ENCODE data around the gene GUCY1A2. TPM values are rescaled to one million over a fixed set of nuclear protein-coding genes. Genes with fewer than 3 reads are reported as not detected.

GUCY1A2 gene
- total and polyA plus RNA-seq, 2 donors (not counting 3 experiments of a cell fraction or from before 2014, with no cell fraction given): 0.02 to 0.03 TPM

DNA sequence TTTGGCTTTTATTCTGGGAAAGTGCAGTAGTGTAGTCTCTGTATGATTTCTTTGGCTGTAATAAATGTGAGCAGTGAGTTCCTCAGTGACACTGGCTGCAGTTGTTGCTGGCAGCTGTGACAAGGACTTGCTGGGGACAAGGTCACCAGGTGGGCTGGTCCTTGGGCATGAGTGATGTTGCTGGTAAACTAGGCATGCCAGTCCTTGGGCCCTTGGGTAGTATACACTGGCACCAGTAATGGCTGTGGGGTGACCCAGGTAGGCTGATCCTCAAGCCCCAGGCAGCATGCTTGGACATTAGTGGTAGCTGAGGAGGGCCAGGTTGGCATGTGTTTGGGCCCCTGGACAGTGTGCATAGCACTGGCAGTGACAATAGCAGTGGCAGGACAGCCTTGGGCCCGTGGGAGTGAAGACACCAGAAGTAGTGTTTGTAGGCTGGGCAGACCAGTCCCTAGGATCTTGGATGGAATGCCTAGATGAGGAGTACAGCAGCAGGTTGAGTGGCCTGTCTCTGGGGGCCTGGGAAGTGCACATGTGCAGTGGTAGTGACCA lies 164.3 kb downstream of the GUCY1A2 start:
- intact Hi-C loops (cut with micrococcal nuclease): no loop called here
- BruUV-seq (replicated peaks): no TSS peak
- TF ChIP-seq, protein P1, sequence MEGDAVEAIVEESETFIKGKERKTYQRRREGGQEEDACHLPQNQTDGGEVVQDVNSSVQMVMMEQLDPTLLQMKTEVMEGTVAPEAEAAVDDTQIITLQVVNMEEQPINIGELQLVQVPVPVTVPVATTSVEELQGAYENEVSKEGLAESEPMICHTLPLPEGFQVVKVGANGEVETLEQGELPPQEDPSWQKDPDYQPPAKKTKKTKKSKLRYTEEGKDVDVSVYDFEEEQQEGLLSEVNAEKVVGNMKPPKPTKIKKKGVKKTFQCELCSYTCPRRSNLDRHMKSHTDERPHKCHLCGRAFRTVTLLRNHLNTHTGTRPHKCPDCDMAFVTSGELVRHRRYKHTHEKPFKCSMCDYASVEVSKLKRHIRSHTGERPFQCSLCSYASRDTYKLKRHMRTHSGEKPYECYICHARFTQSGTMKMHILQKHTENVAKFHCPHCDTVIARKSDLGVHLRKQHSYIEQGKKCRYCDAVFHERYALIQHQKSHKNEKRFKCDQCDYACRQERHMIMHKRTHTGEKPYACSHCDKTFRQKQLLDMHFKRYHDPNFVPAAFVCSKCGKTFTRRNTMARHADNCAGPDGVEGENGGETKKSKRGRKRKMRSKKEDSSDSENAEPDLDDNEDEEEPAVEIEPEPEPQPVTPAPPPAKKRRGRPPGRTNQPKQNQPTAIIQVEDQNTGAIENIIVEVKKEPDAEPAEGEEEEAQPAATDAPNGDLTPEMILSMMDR (IDR thresholded peaks at IDR 0.05; ENCODE audit: extremely low read depth in 1 of 2, insufficient read depth in 1 of 2, low read depth in 1 of 2, low read length in 2 of 2): no peak
- Histone ChIP-seq H3K9me3 (replicated peaks; ENCODE audit: control insufficient read depth, insufficient read depth, low read length) (peaks cover 2% of the 10 kb centered on the region), H4K20me1 (replicated peaks; ENCODE audit: control insufficient read depth, extremely low read depth, insufficient read depth, low read length) (no peaks in the 10 kb centered on the region), H3K4me2 (ENCODE audit: insufficient read depth, low read length) (no peak overlapping the region), H3K9me1 (replicated peaks; ENCODE audit: control insufficient read depth, extremely low read depth, insufficient read depth, low read length) (no peaks in the 10 kb centered on the region), H2AFZ (ENCODE audit: low read depth, low read length) (no peak overlapping the region), H3K9ac (replicated peaks; ENCODE audit: extremely low read depth, insufficient read depth, low read length) (no peak overlapping the region), H3K4me1 (ENCODE audit: control insufficient read depth, extremely low read depth, insufficient read depth, low read length) (no peaks in the 10 kb centered on the region), H3K4me3 (replicated peaks in 1 of 3; ENCODE audit: insufficient read depth in 1 of 3, low read depth in 1 of 3, low read length in 3 of 3) (no peak overlapping the region), H3K27ac (ENCODE audit: insufficient read depth, low read depth, low read length) (no peak overlapping the region), H3K27me3 (ENCODE audit: control insufficient read depth in 2 of 2, insufficient read depth in 2 of 2, low read length in 2 of 2) (no peaks in the 10 kb centered on the region), H3K79me2 (ENCODE audit: control insufficient read depth, insufficient read depth, low read length) (no peaks in the 10 kb centered on the region), H3K36me3 (ENCODE audit: control insufficient read depth in 2 of 2, extremely low read depth in 1 of 2, insufficient read depth in 2 of 2, low read length in 2 of 2) (no peaks in the 10 kb centered on the region)
- no peak for FAIRE-seq
- dilution Hi-C loops (cut with MboI; ENCODE audit: extremely low pct_ligation_motif_present, low sequenced_read_pairs): no loop called here
- CTCF ChIA-PET: no interaction called here
- POLR2A ChIA-PET: no interaction called here
- no peak for DNase-seq (ENCODE audit: low read depth, low spot score)

- intact Hi-C loops (cut with micrococcal nuclease) (no loop called here), dilution Hi-C loops (cut with MboI; ENCODE audit: extremely low pct_ligation_motif_present, low sequenced_read_pairs) (no loop called here)
- no peaks in the 10 kb centered on the region for H3K36me3 ChIP-seq (ENCODE audit: control insufficient read depth in 2 of 2, extremely low read depth in 1 of 2, insufficient read depth in 2 of 2, low read length in 2 of 2)
- BruUV-seq (replicated peaks): no TSS peak
- no peak overlapping the region for H3K4me3 ChIP-seq (replicated peaks in 1 of 3; ENCODE audit: insufficient read depth in 1 of 3, low read depth in 1 of 3, low read length in 3 of 3)
- CTCF ChIA-PET: no interaction called here
- H3K9ac ChIP-seq (replicated peaks; ENCODE audit: extremely low read depth, insufficient read depth, low read length): no peak overlapping the region
- no peaks in the 10 kb centered on the region for H3K9me1 ChIP-seq (replicated peaks; ENCODE audit: control insufficient read depth, extremely low read depth, insufficient read depth, low read length)
- H3K9me3 ChIP-seq (replicated peaks; ENCODE audit: control insufficient read depth, insufficient read depth, low read length): peaks cover 2% of the 10 kb centered on the region
- no peaks in the 10 kb centered on the region for H3K79me2 ChIP-seq (ENCODE audit: control insufficient read depth, insufficient read depth, low read length)
- no peak overlapping the region for H3K4me2 ChIP-seq (ENCODE audit: insufficient read depth, low read length)
- H2AFZ ChIP-seq (ENCODE audit: low read depth, low read length): no peak overlapping the region
- H3K27me3 ChIP-seq (ENCODE audit: control insufficient read depth in 2 of 2, insufficient read depth in 2 of 2, low read length in 2 of 2): no peaks in the 10 kb centered on the region
- POLR2A ChIA-PET: no interaction called here
- TF ChIP-seq, protein P2, sequence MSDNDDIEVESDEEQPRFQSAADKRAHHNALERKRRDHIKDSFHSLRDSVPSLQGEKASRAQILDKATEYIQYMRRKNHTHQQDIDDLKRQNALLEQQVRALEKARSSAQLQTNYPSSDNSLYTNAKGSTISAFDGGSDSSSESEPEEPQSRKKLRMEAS (IDR thresholded peaks at IDR 0.05; ENCODE audit: insufficient read depth, insufficient read length): no peak
- TF ChIP-seq MYC (IDR thresholded peaks at IDR 0.05; ENCODE audit: low read depth, low read length) (no peak), FOS (IDR thresholded peaks at IDR 0.05; ENCODE audit: borderline replicate concordance, insufficient read depth, low read length) (no peak)
- no peak overlapping the region for H3K27ac ChIP-seq (ENCODE audit: insufficient read depth, low read depth, low read length)
- FAIRE-seq (no peak), DNase-seq (ENCODE audit: low read depth, low spot score) (no peak)
- H4K20me1 ChIP-seq (replicated peaks; ENCODE audit: control insufficient read depth, extremely low read depth, insufficient read depth, low read length): no peaks in the 10 kb centered on the region
- no peaks in the 10 kb centered on the region for H3K4me1 ChIP-seq (ENCODE audit: control insufficient read depth, extremely low read depth, insufficient read depth, low read length)
Observed at GRCh38 chr11:106852779-106853178, 165.5 kb downstream of the GUCY1A2 start.
